Spleen (tissue), 11 donors: ENCODE results near the gene LRRC3. TPM values are rescaled to one million over a fixed set of nuclear protein-coding genes. Genes with fewer than 3 reads are reported as not detected.

Source experiments
- DNase-seq: peaks from one replicate; pipeline ENCODE4 v3.0.0-alpha.2; 2020
- H3K27ac ChIP-seq, 8 donors: fragments of 200-600 bp; sonication (generic) in 7 of 8; 1 replicate in 4 of 8; 2 replicates in 4 of 8; pipeline versions ENCODE4 v1.5.0 to v1.8.0; 2016 to 2021; ENCODE audit warnings: inconsistent platforms in 4 of 8, mild to moderate bottlenecking in 4 of 8, moderate library complexity in 1 of 8
- H3K27me3 ChIP-seq, 7 donors: fragments of 200-600 bp; sonication (generic) in 6 of 7; replicated peaks in 1 of 7; 1 replicate in 4 of 7; 2 replicates in 3 of 7; pipeline versions ENCODE4 v1.5.0 to v1.8.0; 2016 to 2021; ENCODE audit warnings: inconsistent platforms in 3 of 7, mild to moderate bottlenecking in 1 of 7
- H3K36me3 ChIP-seq, 6 donors: fragments of 200-600 bp; sonication (generic) in 5 of 6; 1 replicate in 4 of 6; 2 replicates in 2 of 6; pipeline versions ENCODE4 v1.5.0 to v1.8.0; 2016 to 2021; ENCODE audit warnings: inconsistent platforms in 2 of 6
- H3K4me1 ChIP-seq, 6 donors: fragments of 200-600 bp; sonication (generic) in 5 of 6; 1 replicate in 3 of 6; 2 replicates in 3 of 6; pipeline versions ENCODE4 v1.5.0 to v1.8.0; 2016 to 2021; ENCODE audit warnings: inconsistent platforms in 3 of 6
- H3K4me3 ChIP-seq, 8 donors: fragments of 200-600 bp; sonication (generic) in 7 of 8; 1 replicate in 4 of 8; 2 replicates in 4 of 8; pipeline versions ENCODE4 v1.5.0 to v1.8.0; 2016 to 2021; ENCODE audit warnings: inconsistent platforms in 4 of 8, mild to moderate bottlenecking in 4 of 8, moderate library complexity in 2 of 8
- H3K9me3 ChIP-seq, 8 donors: fragments of 200-600 bp; sonication (generic) in 7 of 8; 1 replicate in 4 of 8; 2 replicates in 4 of 8; pipeline versions ENCODE4 v1.5.0 to v1.8.0; 2016 to 2021; ENCODE audit warnings: inconsistent platforms in 4 of 8
- CTCF ChIP-seq, 11 experiments: fragments of 200-600 bp in 7 of 11; fragments of 450-650 bp in 4 of 11; sonication (generic) in 4 of 11; IDR thresholded peaks in 8 of 11; conservative IDR thresholded peaks in 3 of 11; 1 replicate in 7 of 11; 2 replicates in 4 of 11; pipeline versions ENCODE4 v1.4.0 to v1.8.0; 2016 to 2021; ENCODE audit warnings: antibody characterized with exemption in 11 of 11, inconsistent platforms in 4 of 11, mild to moderate bottlenecking in 1 of 11
- POLR2A ChIP-seq, 3 donors: fragments of 450-650 bp; IDR thresholded peaks; one replicate each; pipeline ENCODE4 v1.5.1; 2017; ENCODE audit warnings: antibody characterized with exemption in 3 of 3, mild to moderate bottlenecking in 1 of 3
- POLR2AphosphoS5 ChIP-seq, 3 donors: sonication (generic); formaldehyde crosslinking; IDR thresholded peaks; one replicate each; pipeline ENCODE4 v1.5.1; 2017; ENCODE audit warnings: antibody characterized with exemption in 3 of 3
- WGBS, 5 donors: extraction: QIAGEN DNeasy Blood & Tissue Kit in 3 of 5; methylation state at CpG; one replicate each; pipeline versions ENCODE4 v1.1.5 to v1.1.7; 2013 to 2018; 5-methylcytosine and 5-hydroxymethylcytosine counted together
- intact Hi-C: fragments of 100-400 bp; cut with DNase I; formaldehyde crosslinking; loops from one replicate; pipeline ENCODE4 v1.15.0; 2023; ENCODE audit warnings: low total_unique reads
- polyA plus RNA-seq, 3 donors: library from polyadenylated mRNA; stranded (reverse); fragments of 200-250 nt; gene quantifications; one replicate each; pipeline ENCODE4 v1.2.1, GENCODE V29; 2013
- total RNA-seq, 7 donors: library from RNA; depleted of rRNA in 3 of 7; stranded (reverse); fragments of >200 nt in 3 of 7; fragmentation: NEBNext Ultra II Directional in 4 of 7; extraction: Animal tissue kit (Norgen Biotek cat#: 25700) in 4 of 7; gene quantifications; one replicate each; pipeline versions ENCODE4 v1.1.0 to v1.2.1, GENCODE V29; 2016 to 2021
- donor health status: healthy with polysubstance abuse.
- donor health status: DM: no; HTN: no; CAD: no; lungs with moderate emphysema.
- donor health status: DM: no; HTN: no; CAD: no.
- donor health status: Bipolar disorder and iron deficiency.
- donor health status: healthy.
- donor health status: DM: no; HTN: no; CAD: no.
- donor health status: DM: yes; HTN: yes; CAD: no.

The LRRC3 gene
- total and polyA plus RNA-seq, 10 donors = 0.24 to 4.9 (median 2.5) TPM

DNA sequence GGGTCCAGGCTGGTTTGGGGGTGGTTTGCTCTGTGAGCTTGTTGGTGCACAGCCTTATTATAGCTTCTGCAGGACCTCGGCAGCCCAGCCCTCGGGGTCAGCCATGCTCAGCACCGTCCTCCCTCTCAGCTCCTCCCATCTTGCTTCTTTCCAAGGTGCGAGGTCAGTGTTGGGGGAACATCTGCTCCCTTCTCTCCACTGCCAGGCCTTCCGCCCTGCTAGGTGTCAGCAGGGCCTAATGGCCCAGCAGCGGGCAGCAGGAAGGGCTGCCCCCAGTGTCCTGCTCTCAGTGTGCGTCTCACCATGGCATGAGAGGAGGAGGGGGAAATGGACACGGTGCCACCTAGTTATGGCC is 36.5 kb upstream of the LRRC3 start:
- Histone ChIP-seq H3K4me3 (no peak overlapping the region), H3K36me3 (peaks cover 0 to 85% (median 23%) of the 10 kb centered on the region in 6 donors), H3K9me3 (no peaks in the 10 kb centered on the region), H3K27me3 (no peaks in the 10 kb centered on the region), H3K27ac (no peak overlapping the region), H3K4me1 (peaks cover 0 to 6% (median 0%) of the 10 kb centered on the region in 6 donors)
- peak; percentile 41 for DNase-seq
- 94 to 98% (median 96%) methylated on average over 4 to 8 of the region's 8 CpGs for WGBS, 5 donors
- intact Hi-C loops = no loop called here
- TF ChIP-seq POLR2AphosphoS5 (IDR thresholded peaks at IDR 0.05) (no peak), CTCF (IDR thresholded peaks at IDR 0.05 in 8 of 11, conservative IDR thresholded peaks at IDR 0.05 in 3 of 11) (no peak), POLR2A (IDR thresholded peaks at IDR 0.05) (no peak)

DNA sequence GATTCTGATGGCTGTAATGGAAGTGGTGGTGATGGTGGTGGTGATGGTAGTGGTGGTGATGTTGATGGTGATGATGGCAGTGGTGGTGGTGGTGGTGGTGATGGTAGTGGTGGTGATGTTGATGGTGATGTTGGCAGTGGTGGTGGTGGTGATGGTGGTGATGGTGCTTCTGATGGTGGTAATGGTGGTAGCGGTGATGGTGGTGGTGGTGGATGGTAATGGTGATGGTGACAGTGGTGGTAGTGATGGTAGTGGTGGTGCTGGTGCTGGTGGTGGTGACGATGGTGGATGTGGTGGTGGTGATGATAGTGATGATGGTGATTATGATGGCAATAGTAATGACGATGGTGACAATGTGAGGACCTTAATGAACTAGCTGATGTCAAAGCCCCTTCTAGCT is 35.6 kb upstream of the LRRC3 start:
- 95 to 100% (median 96%) methylated on average over 3 of the region's 3 CpGs for WGBS, 5 donors
- H3K4me3 ChIP-seq = no peak overlapping the region
- no peaks in the 10 kb centered on the region for H3K9me3 ChIP-seq
- TF ChIP-seq POLR2A (IDR thresholded peaks at IDR 0.05) = no peak
- TF ChIP-seq POLR2AphosphoS5 (IDR thresholded peaks at IDR 0.05) = no peak
- no peak for TF ChIP-seq CTCF (IDR thresholded peaks at IDR 0.05 in 8 of 11, conservative IDR thresholded peaks at IDR 0.05 in 3 of 11)
- intact Hi-C loops = no loop called here
- peak; percentile 4 for DNase-seq
- H3K36me3 ChIP-seq = peaks cover 0 to 85% (median 21%) of the 10 kb centered on the region in 6 donors
- H3K27me3 ChIP-seq = no peaks in the 10 kb centered on the region
- H3K27ac ChIP-seq = no peak overlapping the region
- peaks cover 0 to 15% (median 6%) of the 10 kb centered on the region in 6 donors for H3K4me1 ChIP-seq

GRCh38 chr21:44420416-44421205 is 34.7 kb upstream of the LRRC3 start:
- Histone ChIP-seq H3K27ac (no peak overlapping the region), H3K27me3 (peaks cover 0 to 7% (median 0%) of the 10 kb centered on the region in 7 donors), H3K36me3 (peaks cover 0 to 85% (median 21%) of the 10 kb centered on the region in 6 donors), H3K9me3 (no peaks in the 10 kb centered on the region), H3K4me1 (peaks cover 0 to 24% (median 8%) of the 10 kb centered on the region in 6 donors), H3K4me3 (no peak overlapping the region)
- intact Hi-C loops = no loop called here
- peak; percentile 39 for DNase-seq
- 81 to 94% (median 86%) methylated on average over 13 to 14 of the region's 14 CpGs for WGBS, 5 donors
- TF ChIP-seq POLR2A (IDR thresholded peaks at IDR 0.05) (no peak), CTCF (IDR thresholded peaks at IDR 0.05 in 8 of 11, conservative IDR thresholded peaks at IDR 0.05 in 3 of 11) (no peak)
